NCI-H1048 (cell line): ENCODE data around the gene ZNF146.
"Not testable (repeated sequence)": the region's sequence is repeated elsewhere in the genome, so short reads cannot be mapped to it uniquely, and the experiment has no call there.

ENCODE experiments used
- DNase-seq: peaks from one replicate; lab custom pipeline; 2025; lab: John Stamatoyannopoulos, UW

The ZNF146 gene

GRCh38 chr19:36236304-36236945 lies 21.5 kb downstream of the ZNF146 start:
- no peak for DNase-seq

- DNase-seq, result no peak
Measured at GRCh38 chr19:36236946-36237310, 22.0 kb downstream of the ZNF146 start.

DNA sequence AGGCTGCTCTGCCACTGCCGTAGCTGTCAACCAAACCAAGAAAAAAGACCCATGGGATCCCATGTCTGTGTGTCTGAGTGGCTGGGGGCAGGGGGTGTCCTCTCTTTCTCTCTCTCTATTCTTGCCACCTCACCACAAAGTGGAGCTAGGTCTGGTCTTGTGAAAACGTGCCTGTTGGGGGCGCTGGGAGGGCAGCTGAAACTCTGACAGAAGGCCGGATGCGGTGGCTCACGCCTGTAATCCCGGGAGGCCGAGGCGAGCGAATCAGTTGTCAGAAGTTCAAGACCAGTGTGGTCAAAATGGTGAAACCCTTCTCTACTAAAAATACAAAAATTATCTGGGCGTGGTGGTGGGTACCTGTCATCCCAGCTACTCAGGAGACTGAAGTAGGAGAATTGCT lies 29.2 kb downstream of the ZNF146 start:
- DNase-seq, result no peak

DNA sequence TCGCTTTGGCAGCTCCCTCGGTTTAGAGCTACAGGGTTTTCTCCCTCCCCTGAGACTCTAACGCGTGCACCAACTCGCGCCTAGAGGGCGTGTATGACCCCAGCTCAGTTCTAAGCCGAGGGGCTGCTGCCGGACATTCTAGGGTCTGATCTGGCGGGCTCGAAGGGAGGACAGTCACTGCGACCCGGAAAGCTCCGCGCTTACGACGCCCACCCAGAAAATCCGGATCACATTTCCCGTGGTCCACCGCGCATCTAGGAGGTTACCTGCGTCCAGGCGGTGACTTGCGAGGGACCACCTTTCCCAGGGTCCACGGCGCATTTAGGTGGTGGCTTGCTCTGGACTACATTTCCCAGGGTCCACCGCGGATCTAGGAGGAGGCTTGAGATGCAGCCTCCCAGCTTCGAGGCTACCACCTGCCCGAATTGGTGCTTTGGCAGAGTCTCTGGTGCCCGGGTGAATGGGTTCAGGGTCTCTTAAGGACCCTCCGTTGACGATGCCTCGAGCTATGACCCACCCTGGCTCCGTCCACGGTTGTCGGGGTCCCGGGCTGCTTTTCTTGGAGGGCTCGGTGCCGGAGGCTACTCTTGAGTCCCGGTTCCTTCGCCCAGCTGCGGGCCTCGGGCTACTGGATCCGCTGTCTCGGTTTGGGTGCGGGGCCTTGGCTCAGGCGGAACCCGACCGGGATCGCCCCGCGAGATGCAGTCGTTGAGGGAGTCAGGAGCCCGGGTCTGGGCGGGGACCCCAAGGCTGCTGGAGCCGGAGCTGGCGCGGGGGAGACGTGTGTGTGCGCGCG lies 30.5 kb downstream of the ZNF146 start:
- DNase-seq, result no peak

DNA sequence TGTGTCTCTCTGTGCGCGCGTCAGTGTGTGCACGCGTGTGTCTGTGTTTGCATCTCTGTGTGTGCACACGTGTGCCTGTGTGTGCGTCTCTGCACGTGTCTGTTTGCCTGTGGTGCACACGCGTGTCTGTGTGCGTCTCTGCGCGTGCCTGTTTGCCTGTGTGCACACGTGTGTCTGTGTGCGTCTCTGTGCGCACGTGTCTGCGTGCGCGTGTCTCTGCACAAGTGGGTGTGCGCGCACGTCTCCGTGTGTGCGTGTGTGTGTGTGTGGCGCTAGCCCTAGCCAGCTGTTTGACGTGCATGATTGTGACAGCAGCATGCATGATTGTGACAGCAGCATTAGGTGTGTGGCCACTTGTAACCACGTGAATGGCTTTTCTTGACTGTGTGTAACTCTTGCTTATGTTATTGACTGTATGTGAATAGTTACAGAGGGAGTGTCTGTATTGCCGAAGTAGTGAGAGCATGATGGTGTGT lies 31.1 kb downstream of the ZNF146 start:
- no peak for DNase-seq

DNA sequence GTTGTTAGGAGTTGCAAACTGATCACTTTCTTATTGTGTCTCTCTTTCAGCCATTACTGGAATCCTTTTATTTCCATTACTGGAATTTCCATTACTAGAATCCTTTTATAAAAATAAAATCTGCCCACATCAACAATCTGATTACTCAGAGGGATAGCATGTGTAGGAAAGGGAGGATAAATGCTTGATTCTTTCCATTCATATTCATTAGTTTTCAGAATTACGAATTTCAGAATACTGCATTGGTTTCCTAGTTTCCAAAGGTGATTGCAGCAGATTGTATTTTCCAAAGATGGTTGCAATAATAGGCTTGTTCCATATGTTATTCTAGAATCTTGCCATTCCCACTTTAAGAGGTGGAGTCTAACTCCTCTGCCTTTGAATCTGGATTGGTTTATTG lies 37.1 kb downstream of the ZNF146 start:
- DNase-seq, result no peak

GRCh38 chr19:36254848-36255247 lies 39.9 kb downstream of the ZNF146 start:
- DNase-seq, result no peak

- no peak for DNase-seq
Measured at GRCh38 chr19:36255316-36255715, 40.4 kb downstream of the ZNF146 start.

DNA sequence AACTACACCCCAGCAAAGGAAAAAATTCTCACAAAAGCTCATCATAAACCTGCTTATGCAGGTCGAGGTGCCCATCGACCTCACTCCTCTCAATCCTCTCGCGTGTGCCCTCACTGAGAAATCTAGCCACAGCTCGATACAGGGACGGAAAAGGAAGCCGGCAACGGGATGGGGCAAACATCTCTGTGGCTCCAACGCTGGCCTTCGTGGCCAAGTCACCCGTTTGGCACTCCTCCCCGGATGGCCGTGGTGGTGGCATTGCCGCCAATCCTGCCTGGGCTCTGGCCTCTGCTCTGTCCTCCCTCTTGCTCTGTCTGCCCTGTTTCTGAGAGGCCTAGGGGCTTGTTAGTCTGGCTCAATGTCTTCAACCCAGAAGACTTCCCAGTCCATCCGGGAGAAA lies 41.2 kb downstream of the ZNF146 start:
- no peak for DNase-seq

DNA sequence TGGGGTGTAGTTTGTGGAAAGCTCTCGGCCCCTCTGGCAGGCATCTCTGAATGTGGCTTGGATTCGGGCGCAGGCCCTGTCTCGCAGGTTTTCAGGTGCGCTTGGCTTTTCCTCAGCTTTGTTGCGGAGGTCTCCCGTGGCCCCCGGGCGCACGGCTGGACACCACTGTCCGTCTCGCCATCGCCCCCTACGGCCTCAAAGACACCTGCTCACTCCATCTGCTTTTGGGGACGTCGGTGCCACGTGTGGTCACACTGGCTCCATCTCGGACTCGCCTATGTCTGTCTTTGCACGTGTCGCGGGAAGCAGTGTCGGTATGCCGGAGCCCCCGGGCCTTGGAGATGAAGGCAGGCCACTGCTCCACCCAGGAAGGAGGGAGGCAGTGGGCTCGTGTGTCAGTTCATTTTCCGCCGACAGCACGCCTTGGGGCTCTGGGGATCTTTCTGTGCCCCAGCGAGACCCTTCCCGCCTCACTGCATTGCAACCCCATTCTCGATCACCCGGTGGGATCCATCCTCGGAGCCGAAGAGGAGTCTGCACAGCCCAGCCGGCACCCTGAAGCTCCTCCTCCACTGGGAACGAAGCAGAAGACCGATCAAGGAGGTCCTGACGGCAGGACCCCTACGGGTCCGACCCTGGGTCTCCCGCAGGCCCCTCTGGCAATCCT lies 42.1 kb downstream of the ZNF146 start:
- no peak for DNase-seq

- no peak for DNase-seq
Measured at GRCh38 chr19:36257520-36257876, 42.6 kb downstream of the ZNF146 start.

DNA sequence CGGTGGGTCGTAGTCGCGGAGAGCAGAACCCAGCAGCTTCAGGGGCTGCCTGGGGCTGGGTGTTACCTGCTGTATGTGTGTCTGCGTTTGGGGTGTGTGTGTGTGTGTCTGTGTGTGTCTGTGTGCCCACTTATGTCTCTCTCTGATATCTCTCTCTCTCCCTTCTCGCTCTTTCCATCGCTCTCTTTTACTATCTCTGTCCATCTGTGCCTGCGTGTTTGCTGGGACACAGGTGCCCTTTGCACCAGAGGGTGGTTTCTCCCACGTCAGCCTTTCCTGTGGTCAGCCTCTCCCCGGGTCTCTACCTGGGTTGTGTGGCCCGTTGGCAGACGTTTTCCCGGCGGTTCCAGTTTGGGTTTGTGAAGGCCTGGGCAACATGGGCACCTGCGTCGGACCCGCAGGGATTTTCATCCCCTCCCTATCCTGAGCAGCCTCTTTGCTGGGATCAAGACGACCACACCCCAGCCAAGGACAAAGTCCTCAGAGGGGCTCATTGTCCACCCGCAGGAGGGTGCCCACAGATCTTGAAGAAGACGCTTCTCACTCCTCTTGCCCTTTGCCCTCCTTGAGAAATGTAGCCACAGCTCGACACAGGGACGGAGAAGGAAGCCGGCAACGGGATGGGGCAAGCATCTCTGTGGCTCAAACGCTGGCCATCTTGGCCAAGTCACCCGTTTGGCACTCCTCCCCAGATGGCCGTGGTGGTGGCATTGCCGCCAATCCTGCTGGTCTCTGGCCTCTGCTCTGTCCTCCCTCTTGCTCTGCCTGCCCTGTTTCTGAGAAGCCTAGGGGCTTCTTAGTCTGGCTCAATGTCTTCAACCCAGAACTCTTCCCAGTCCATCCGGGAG lies 43.3 kb downstream of the ZNF146 start:
- no peak for DNase-seq

DNA sequence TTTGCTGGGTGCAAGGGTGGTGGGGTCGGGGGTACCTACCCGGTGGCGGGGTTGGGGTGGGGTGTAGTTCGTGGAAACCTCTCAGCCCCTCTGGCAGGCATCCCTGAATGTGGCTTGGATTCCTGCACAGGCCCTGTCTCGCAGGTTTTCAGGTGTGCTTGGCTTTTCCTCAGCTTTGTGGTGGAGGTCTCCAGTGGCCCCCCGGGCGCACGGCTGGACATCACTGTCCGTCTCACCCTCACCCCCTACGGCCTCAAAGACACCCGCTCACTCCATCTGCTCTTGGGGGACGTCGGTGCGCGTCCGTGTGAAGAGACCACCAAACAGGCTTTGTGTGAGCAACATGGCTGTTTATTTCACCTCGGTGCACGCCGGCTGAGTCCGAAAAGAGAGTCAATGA lies 44.3 kb downstream of the ZNF146 start:
- DNase-seq, result no peak

DNA sequence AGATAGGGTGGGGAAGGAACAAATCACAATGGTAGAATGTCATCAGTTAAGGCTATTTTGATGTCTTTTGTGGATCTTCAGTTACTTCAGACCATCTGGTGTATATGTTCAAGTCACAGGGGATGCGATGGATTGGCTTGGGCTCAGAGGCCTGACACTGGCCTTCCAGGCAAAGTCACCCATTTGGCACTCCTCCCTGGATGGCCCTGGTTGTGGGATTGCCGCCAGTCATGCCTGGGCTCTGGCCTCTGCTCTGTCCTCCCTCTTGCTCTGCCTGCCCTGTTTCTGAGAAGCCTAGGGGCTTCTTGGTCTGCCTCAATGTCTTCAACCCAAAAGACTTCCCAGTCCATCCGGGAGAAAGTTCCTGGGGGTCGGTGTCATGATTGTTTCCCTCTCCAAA lies 50.2 kb downstream of the ZNF146 start:
- DNase-seq, result no peak

- DNase-seq, result no peak
Measured at GRCh38 chr19:36265856-36266374, 51.0 kb downstream of the ZNF146 start.

GRCh38 chr19:36266375-36266961 lies 51.6 kb downstream of the ZNF146 start:
- DNase-seq, result no peak

DNA sequence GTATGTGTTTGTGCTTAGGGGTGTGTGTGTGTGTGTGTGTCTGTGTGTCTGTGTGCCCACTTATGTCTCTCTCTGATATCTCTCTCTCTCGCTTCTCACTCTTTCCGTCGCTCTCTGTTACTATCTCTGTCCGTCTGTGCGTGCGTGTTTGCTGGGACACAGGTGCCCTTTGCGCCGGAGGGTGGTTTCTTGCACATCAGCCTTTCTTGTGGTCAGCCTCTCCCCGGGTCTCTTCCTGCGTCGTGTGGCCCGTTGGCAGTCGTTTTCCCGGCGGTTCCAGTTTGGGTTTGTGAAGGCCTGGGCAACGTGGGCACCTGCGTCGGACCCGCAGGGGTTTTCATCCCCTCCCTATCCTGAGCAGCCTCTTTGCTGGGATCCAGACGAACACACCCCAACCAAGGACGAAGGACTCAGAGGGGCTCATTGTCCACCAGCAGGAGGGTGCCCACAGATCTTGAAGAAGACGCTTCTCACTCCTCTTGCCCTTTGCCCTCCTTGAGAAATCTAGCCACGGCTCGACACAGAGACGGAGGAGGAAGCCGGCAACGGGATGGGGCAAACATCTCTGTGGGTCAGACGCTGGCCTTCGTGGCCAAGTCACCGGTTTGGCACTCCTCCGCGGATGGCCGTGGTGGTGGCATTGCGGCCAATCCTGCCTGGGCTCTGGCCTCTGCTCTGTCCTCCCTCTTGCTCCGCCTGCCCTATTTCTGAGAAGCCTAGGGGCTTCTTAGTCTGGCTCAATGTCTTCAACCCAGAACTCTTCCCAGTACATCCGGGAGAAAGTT lies 52.3 kb downstream of the ZNF146 start:
- no peak for DNase-seq

DNA sequence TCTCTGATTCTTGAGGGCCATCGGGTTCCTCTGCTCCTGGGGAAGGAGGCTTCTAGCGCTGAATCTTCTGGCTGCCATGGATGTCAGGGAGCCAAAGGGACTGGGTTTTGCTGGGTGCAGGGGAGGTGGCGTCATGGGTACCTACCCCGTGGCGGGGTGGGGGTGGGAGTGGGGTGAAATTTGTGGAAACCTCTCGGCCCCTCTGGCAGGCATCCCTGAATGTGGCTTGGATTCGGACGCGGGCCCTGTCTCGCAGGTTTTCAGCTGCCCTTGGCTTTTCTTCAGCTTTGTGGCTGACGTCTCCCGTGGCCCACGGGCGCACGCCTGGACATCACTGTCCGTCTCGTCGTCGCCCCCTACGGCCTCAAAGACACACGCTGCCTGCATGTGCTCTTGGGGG lies 53.2 kb downstream of the ZNF146 start:
- not testable (repeated sequence) for DNase-seq

DNA sequence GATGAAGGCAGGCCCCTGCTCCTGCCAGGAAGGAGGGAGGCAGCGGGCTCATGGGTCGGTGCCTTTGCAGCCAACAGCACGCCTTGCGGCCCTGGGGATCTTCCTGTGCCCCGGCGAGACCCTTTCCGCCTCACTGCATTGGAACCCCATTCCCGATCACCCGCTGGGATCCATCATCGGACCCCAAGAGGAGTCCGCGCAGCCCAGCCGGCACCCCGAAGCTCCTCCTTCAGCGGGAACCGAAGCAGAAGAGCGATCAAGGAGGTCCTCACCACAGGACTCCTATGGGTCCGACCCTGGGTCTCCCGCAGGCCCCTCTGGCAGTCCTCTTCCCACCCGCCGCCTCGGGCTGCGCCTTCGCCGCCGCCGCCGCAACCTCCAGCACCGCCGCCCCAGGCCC lies 53.7 kb downstream of the ZNF146 start:
- DNase-seq, result not testable (repeated sequence)

DNA sequence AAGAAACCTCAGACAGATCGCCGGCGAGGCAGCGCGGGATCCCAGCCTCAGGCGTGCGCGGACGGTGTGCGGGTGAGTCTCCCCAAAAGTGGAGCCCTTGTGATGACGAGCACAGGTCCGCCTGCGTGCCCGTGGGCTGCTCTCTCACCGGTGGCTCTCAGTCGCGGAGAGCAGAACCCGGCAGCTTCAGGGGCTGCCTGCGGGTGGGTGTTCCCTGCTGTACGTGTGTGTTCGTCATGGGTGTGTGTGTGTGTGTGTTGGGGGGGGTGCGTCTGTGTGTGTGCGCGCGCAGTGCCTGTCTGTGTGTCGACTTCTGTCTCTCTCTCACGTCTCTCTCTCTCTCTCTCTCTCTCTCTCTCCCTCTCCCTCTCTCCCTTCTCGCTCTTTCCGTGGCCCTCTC lies 54.4 kb downstream of the ZNF146 start:
- not testable (repeated sequence) for DNase-seq
